Large intestine (tissue), 3 donors: Measurements from ENCODE around the gene ATP4A. TPM values are rescaled to one million over a fixed set of nuclear protein-coding genes. Genes with fewer than 3 reads are reported as not detected.

Experiments used
- DNase-seq, 2 donors: peaks; one replicate each; pipeline versions ENCODE4 v3.0.0 to v3.0.0-alpha.2; 2013
- H3K27ac ChIP-seq: one replicate; pipeline ENCODE4 v1.5.1; 2013; ENCODE audit warnings: low read length
- H3K27me3 ChIP-seq: 2 replicates; pipeline ENCODE4 v1.6.1; 2013; ENCODE audit warnings: low read length; ENCODE audit not compliant: control insufficient read depth, insufficient read depth
- H3K36me3 ChIP-seq: 2 replicates; pipeline ENCODE4 v1.6.1; 2013; ENCODE audit warnings: low read length; ENCODE audit not compliant: control insufficient read depth, insufficient read depth
- H3K4me1 ChIP-seq: one replicate; pipeline ENCODE4 v1.6.1; 2013; ENCODE audit warnings: low read length; ENCODE audit not compliant: control insufficient read depth, insufficient read depth
- H3K4me3 ChIP-seq: one replicate; pipeline ENCODE4 v1.5.1; 2013; ENCODE audit warnings: low read length
- H3K9me3 ChIP-seq: one replicate; pipeline ENCODE4 v1.6.1; 2013; ENCODE audit warnings: mild to moderate bottlenecking, low read depth, low read length, moderate library complexity; ENCODE audit not compliant: control insufficient read depth
- WGBS: methylation state at CpG from one replicate; pipeline ENCODE4 v1.1.5; 2013; ENCODE audit warnings: low lambda C conversion rate; ENCODE audit not compliant: insufficient coverage; 5-methylcytosine and 5-hydroxymethylcytosine counted together
- polyA plus RNA-seq: library from polyadenylated mRNA; unstranded; fragments of 120-200 nt; gene quantifications from one replicate; pipeline ENCODE4 v1.2.1, GENCODE V29; 2013

Gene ATP4A
- polyA plus RNA-seq, 1 donor, result not detected

- 100% methylated on average over 1 of the region's 7 CpGs for WGBS
- H3K4me3 ChIP-seq, result no peak overlapping the region
- peaks cover 7% of the 10 kb centered on the region for H3K27me3 ChIP-seq
- H3K9me3 ChIP-seq, result no peaks in the 10 kb centered on the region
- H3K27ac ChIP-seq, result no peak overlapping the region
- no peak for DNase-seq
- no peaks in the 10 kb centered on the region for H3K4me1 ChIP-seq
- no peaks in the 10 kb centered on the region for H3K36me3 ChIP-seq
Observed at GRCh38 chr19:35566738-35567137, 3.3 kb upstream of the ATP4A start.

DNA sequence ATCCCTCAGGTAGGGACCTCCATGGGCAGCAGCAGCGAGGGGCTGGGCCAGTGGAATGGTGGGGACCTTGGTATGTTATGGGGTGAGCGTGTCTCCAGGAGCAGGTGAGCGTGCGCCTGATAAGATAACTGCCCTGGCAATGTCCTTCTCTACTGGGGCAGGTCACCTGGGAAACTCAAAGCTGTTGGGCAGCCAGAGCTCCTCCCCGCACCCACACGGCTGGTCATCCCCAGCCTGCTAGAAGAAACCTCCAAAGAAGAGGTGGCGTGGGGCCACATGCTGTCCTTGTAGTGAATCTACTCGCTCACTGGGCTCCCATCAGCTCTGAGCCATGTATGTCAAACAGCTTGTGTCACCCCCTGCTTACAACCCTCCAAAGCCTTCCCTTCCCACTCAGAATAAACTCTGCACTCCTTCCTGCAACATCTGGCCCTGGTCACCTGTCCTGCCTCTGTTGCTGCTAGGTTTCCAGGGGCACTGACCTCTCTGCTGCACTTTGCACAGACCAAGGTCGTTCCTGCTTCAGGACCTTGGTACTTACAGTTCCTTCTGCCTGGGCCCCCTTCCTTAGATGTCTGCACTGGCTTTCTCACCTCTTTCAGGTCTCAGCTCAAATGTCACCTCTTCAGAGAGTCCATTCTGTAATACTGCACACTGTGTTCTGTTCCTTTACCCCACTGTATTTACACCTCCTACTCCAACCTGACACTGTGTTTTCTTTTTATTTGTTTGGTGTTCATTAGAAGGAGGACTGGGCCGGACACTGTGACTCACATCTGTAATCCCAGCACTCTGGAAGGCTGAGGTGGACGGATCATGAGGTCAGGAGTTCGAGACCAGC lies 1.8 kb upstream of the ATP4A start:
- 60% methylated on average over 1 of the region's 12 CpGs for WGBS
- Histone ChIP-seq H3K27ac (no peak overlapping the region), H3K36me3 (no peaks in the 10 kb centered on the region), H3K4me1 (no peaks in the 10 kb centered on the region), H3K27me3 (peaks cover 12% of the 10 kb centered on the region), H3K4me3 (no peak overlapping the region), H3K9me3 (no peaks in the 10 kb centered on the region)
- DNase-seq, result no peak

DNA sequence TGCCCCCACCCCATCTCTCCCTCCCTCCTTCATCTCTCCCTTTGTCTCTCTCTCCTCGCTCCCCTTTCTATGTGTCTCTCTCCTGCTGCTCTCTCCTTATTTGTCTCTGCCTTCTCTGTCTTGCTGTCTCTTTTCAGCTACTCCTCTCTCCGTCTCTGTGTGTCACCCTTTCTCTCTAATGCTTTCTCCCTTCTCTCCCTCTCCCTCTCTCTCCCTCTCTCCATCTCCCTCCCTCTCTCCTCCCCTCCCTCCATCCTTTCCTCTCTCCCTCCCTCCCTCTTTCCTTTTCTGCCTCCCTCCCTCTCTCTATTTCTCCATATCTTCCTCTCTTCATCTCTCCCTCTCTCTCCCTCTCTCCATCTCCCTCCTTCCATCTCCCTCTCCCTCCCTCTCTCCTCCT lies 682 bp downstream of the ATP4A start:
- H3K27me3 ChIP-seq, result peaks cover 37% of the 10 kb centered on the region
- 69% methylated on average over 2 of the region's 2 CpGs for WGBS

GRCh38 chr19:35562336-35562735 lies 1.1 kb downstream of the ATP4A start:
- H3K36me3 ChIP-seq, result no peaks in the 10 kb centered on the region
- no peaks in the 10 kb centered on the region for H3K4me1 ChIP-seq
- H3K4me3 ChIP-seq, result no peak overlapping the region
- H3K9me3 ChIP-seq, result peaks cover 8% of the 10 kb centered on the region
- H3K27me3 ChIP-seq, result peaks cover 40% of the 10 kb centered on the region
- WGBS, result no CpG with 5 or more reads among the region's 17 CpGs
- DNase-seq, result no peak
- no peak overlapping the region for H3K27ac ChIP-seq

More for the DNA sequence above, 682 bp downstream of the ATP4A start:
- H3K4me1 ChIP-seq, result no peaks in the 10 kb centered on the region
- no peak for DNase-seq
- H3K9me3 ChIP-seq, result peaks cover 8% of the 10 kb centered on the region
- H3K4me3 ChIP-seq, result no peak overlapping the region
- H3K36me3 ChIP-seq, result no peaks in the 10 kb centered on the region
- H3K27ac ChIP-seq, result no peak overlapping the region

DNA sequence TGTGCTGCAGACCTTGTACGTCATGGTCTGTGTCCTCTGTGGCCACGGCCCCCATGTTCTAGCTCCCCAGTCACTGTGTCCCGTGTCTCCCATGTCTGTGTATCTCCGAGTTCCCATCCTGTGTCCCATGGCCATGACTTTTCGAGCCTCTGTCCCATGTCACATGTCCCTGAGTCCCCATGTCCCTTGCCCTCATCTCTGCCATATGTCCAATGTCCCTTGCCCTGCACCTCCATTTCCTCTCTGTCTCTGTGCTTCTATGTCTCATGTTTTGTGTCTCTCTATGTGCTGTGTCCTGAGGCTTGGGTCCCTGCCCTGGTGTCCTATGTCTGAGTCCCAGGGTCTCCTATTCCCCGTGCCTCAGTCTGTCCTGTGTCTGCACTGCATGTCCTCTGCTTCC lies 2.0 kb downstream of the ATP4A start:
- WGBS, result 80% methylated on average over 1 of the region's 6 CpGs
- Histone ChIP-seq H3K4me1 (no peaks in the 10 kb centered on the region), H3K27me3 (peaks cover 49% of the 10 kb centered on the region), H3K36me3 (no peaks in the 10 kb centered on the region), H3K27ac (no peak overlapping the region), H3K9me3 (peaks cover 8% of the 10 kb centered on the region), H3K4me3 (no peak overlapping the region)
- DNase-seq, result no peak

- Histone ChIP-seq H3K27ac (no peak overlapping the region), H3K4me3 (no peak overlapping the region), H3K9me3 (peaks cover 8% of the 10 kb centered on the region), H3K36me3 (no peaks in the 10 kb centered on the region), H3K27me3 (peaks cover 54% of the 10 kb centered on the region), H3K4me1 (no peaks in the 10 kb centered on the region)
- DNase-seq, result no peak
- WGBS, result no CpG with 5 or more reads among the region's 6 CpGs
Observed at GRCh38 chr19:35560677-35561076, 2.8 kb downstream of the ATP4A start.

DNA sequence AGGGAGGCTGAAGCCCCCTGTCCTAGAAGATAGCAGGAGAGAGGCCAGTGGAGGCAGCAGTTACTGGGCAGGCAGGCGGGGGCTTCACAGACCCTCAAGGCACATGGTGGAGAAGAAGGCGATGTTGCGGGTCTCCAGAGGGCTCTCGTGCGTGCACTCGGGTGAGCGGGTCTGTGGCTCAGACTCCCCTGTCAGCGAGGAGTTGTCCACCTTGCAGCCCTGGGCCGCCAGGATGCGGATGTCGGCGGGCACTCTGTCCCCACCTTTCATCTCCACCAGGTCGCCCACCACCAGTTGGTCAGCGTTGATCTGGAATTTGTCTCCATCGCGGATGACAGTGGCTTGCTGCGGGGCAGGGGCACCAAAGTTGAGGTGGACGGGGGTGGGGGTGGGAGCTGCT lies 3.2 kb downstream of the ATP4A start:
- Histone ChIP-seq H3K4me1 (no peaks in the 10 kb centered on the region), H3K9me3 (peaks cover 8% of the 10 kb centered on the region), H3K4me3 (no peak overlapping the region), H3K27ac (no peak overlapping the region), H3K36me3 (no peaks in the 10 kb centered on the region), H3K27me3 (peaks cover 56% of the 10 kb centered on the region)
- WGBS, result no CpG with 5 or more reads among the region's 18 CpGs
- DNase-seq, result no peak

DNA sequence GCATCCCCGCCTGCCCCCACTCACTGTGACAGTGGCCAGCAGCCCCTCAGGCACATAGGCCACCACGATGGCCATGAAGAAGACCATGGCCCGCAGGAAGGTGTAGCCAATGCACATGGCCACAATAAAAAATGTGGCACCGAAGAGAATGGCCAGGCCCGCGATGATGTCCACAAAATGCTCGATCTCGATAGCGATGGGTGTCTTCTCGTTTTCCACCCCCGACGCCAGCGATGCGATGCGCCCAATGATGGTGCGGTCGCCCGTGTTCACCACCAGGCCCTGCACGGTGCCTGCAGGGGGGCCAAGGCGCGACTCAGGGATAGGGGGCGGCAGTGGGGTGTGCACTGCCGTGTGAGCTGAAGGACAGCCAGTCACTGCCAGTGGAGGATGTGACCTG lies 3.7 kb downstream of the ATP4A start:
- Histone ChIP-seq H3K27me3 (peaks cover 59% of the 10 kb centered on the region), H3K4me1 (no peaks in the 10 kb centered on the region), H3K36me3 (no peaks in the 10 kb centered on the region), H3K4me3 (no peak overlapping the region), H3K9me3 (peaks cover 8% of the 10 kb centered on the region), H3K27ac (no peak overlapping the region)
- no peak for DNase-seq
- no CpG with 5 or more reads among the region's 23 CpGs for WGBS

- Histone ChIP-seq H3K4me3 (no peak overlapping the region), H3K27me3 (peaks cover 56% of the 10 kb centered on the region), H3K4me1 (no peaks in the 10 kb centered on the region), H3K36me3 (no peaks in the 10 kb centered on the region), H3K27ac (no peak overlapping the region), H3K9me3 (peaks cover 8% of the 10 kb centered on the region)
- no CpG with 5 or more reads among the region's 11 CpGs for WGBS
- DNase-seq, result no peak
Observed at GRCh38 chr19:35559281-35559659, 4.2 kb downstream of the ATP4A start.

DNA sequence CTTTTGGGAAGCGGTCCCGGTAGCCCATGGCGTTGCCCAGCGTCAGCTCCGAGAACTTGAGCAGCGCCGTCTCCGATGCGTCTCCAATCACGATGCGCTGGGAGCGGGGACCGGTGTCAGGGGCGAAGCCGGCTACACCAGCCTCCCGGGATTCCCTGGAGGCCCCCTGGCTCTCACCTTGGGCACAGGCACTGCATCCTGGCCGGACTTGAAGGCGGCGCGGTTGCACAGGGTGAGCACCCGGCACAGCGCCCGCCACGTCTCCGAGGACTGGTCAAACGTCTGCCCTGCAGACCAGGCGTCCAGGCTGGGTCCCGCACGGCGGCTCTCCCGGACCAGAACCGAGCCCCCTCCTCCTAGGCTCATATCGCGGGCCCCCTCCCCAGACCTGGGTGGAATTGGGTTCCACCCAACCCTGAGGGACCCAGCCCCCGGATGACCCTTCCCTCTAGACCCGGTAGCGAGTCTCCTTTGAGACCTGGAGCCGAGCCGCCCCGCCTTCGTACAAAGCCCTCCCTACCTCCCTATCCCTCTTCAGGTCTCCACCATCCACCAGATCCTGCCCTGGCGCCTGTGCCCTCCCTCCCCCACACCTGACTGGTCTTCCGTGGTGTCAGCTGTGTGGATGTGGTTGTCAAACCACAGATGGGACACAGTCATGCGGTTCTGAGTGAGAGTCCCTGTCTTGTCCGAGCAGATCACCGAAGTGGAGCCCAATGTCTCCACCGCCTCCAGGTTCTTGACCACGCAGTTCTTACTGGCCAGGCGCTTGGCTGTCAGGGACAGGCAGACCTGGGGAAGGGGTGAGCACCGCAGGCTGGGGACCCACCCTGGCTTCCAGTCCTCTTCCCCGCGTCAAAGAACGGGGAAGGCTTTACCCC lies 4.8 kb downstream of the ATP4A start:
- Histone ChIP-seq H3K4me1 (no peaks in the 10 kb centered on the region), H3K9me3 (peaks cover 8% of the 10 kb centered on the region), H3K4me3 (no peak overlapping the region), H3K27me3 (peaks cover 56% of the 10 kb centered on the region), H3K36me3 (no peaks in the 10 kb centered on the region), H3K27ac (no peak overlapping the region)
- WGBS, result 40% methylated on average over 1 of the region's 53 CpGs
- no peak for DNase-seq
